WTC11 (cell line): ENCODE measurements around the gene NGF. TPM values are rescaled to one million over a fixed set of nuclear protein-coding genes. Genes with fewer than 3 reads are reported as not detected.

Experiments
- ATAC-seq: fragments of 200-7000 bp; cut with Tn5 transposase; 2 replicates; pipeline ENCODE4 v1.10.0; 2021; ENCODE audit warnings: mild to moderate bottlenecking, moderate library complexity
- CTCF ChIA-PET: fragments of 300-600 bp; sonication (Branson Sonifier 250); formaldehyde crosslinking; loops from one replicate; lab custom pipeline; 2021; ENCODE audit warnings: antibody characterized with exemption; lab: Charles Lee
- POLR2A ChIA-PET: fragments of 350-600 bp; sonication (Branson Sonifier 250); formaldehyde crosslinking; loops from one replicate; lab custom pipeline; 2021; ENCODE audit warnings: antibody characterized with exemption; lab: Charles Lee
- DNase-seq: peaks from one replicate; pipeline ENCODE4 v3.0.0; 2021; ENCODE audit warnings: low spot score
- H3K27ac Mint-ChIP-seq: 2 replicates; pipeline ENCODE4 v1.8.0; 2021; ENCODE audit warnings: mixed read lengths
- H3K27me3 Mint-ChIP-seq: 2 replicates; pipeline ENCODE4 v1.8.0; 2021; ENCODE audit warnings: low read depth, mild to moderate bottlenecking, moderate library complexity, mixed read lengths
- H3K36me3 Mint-ChIP-seq: 2 replicates; pipeline ENCODE4 v1.8.0; 2021; ENCODE audit warnings: mixed read lengths
- H3K4me1 Mint-ChIP-seq: 2 replicates; pipeline ENCODE4 v1.8.0; 2022; ENCODE audit warnings: mixed read lengths
- H3K4me3 Mint-ChIP-seq: 2 replicates; pipeline ENCODE4 v1.8.0; 2021; ENCODE audit warnings: mild to moderate bottlenecking, moderate library complexity, mixed read lengths
- H3K9me3 Mint-ChIP-seq: 2 replicates; pipeline ENCODE4 v1.8.0; 2021; ENCODE audit warnings: mixed read lengths
- AFF4 ChIP-seq: sonication (generic); formaldehyde crosslinking; IDR thresholded peaks from 2 replicates; pipeline ENCODE4 v1.8.1; 2023; ENCODE audit warnings: mild to moderate bottlenecking, missing genetic modification reagents, borderline replicate concordance
- CBFB ChIP-seq: sonication (generic); formaldehyde crosslinking; IDR thresholded peaks from 2 replicates; pipeline ENCODE4 v1.8.1; 2022; ENCODE audit warnings: mild to moderate bottlenecking, low read depth, missing genetic modification reagents
- CDX4 ChIP-seq: fragments of 250-450 bp; sonication (Bioruptor Pico); IDR thresholded peaks from 2 replicates; pipeline ENCODE4 v1.9.0; 2021; ENCODE audit warnings: moderate library complexity, mild to moderate bottlenecking, inconsistent platforms, borderline replicate concordance
- CREB1 ChIP-seq: sonication (generic); formaldehyde crosslinking; IDR thresholded peaks from 2 replicates; pipeline ENCODE4 v1.8.0; 2023; ENCODE audit warnings: mild to moderate bottlenecking, missing genetic modification reagents
- E2F5 ChIP-seq: sonication (generic); formaldehyde crosslinking; IDR thresholded peaks from 2 replicates; pipeline ENCODE4 v1.8.1; 2022; ENCODE audit warnings: mild to moderate bottlenecking, moderate library complexity, missing genetic modification reagents
- IRF1 ChIP-seq: sonication (generic); formaldehyde crosslinking; IDR thresholded peaks from 2 replicates; pipeline ENCODE4 v1.8.0; 2023; ENCODE audit warnings: missing genetic modification reagents
- JAZF1 ChIP-seq: fragments of 250-450 bp; sonication (Bioruptor Pico); IDR thresholded peaks from 2 replicates; pipeline ENCODE4 v1.9.0; 2021; ENCODE audit warnings: moderate library complexity, mild to moderate bottlenecking, inconsistent platforms
- OVOL2 ChIP-seq: fragments of 250-450 bp; sonication (Bioruptor Pico); IDR thresholded peaks from 2 replicates; pipeline ENCODE4 v1.9.0; 2021; ENCODE audit warnings: mild to moderate bottlenecking, borderline replicate concordance
- SP1 ChIP-seq: sonication (generic); formaldehyde crosslinking; conservative IDR thresholded peaks from 2 replicates; pipeline ENCODE4 v1.8.1; 2022; ENCODE audit warnings: missing genetic modification reagents
- TEAD4 ChIP-seq: sonication (generic); formaldehyde crosslinking; IDR thresholded peaks from 2 replicates; pipeline ENCODE4 v1.8.0; 2022; ENCODE audit warnings: mild to moderate bottlenecking, missing genetic modification reagents
- USF2 ChIP-seq: sonication (generic); formaldehyde crosslinking; IDR thresholded peaks from 2 replicates; pipeline ENCODE4 v1.8.1; 2023; ENCODE audit warnings: mild to moderate bottlenecking, missing genetic modification reagents, moderate library complexity
- ZNF138 ChIP-seq: sonication (generic); formaldehyde crosslinking; conservative IDR thresholded peaks from 2 replicates; pipeline ENCODE4 v1.8.1; 2022; ENCODE audit warnings: mild to moderate bottlenecking, moderate library complexity, missing genetic modification reagents
- ZNF263 ChIP-seq: sonication (generic); formaldehyde crosslinking; IDR thresholded peaks from 2 replicates; pipeline ENCODE4 v1.8.1; 2022; ENCODE audit warnings: low read depth, mild to moderate bottlenecking, moderate library complexity, missing genetic modification reagents
- ZNF281 ChIP-seq: sonication (generic); formaldehyde crosslinking; IDR thresholded peaks from 2 replicates; pipeline ENCODE4 v1.8.0; 2023; ENCODE audit warnings: mild to moderate bottlenecking, missing genetic modification reagents
- ZNF425 ChIP-seq: fragments of 250-450 bp; sonication (Bioruptor Pico); conservative IDR thresholded peaks from 2 replicates; pipeline ENCODE4 v1.9.0; 2021; ENCODE audit warnings: mild to moderate bottlenecking
- ZNF532 ChIP-seq: fragments of 250-450 bp; sonication (Bioruptor Pico); IDR thresholded peaks from 2 replicates; pipeline ENCODE4 v1.9.0; 2021; ENCODE audit warnings: mild to moderate bottlenecking, borderline replicate concordance
- ZSCAN18 ChIP-seq: fragments of 250-450 bp; sonication (Bioruptor Pico); IDR thresholded peaks from 2 replicates; pipeline ENCODE4 v2.1.2; 2022; ENCODE audit warnings: mild to moderate bottlenecking, moderate library complexity
- total RNA-seq: library from RNA; stranded (reverse); gene quantifications from 3 replicates; pipeline ENCODE4 v1.2.3, GENCODE V29; 2021

The NGF gene
- total RNA-seq, 1 experiment from 2014 or later = 0.55 TPM

- no peak overlapping the region for H3K27ac Mint-ChIP-seq
- ATAC-seq = no peak
- no peaks in the 10 kb centered on the region for H3K36me3 Mint-ChIP-seq
- no peaks in the 10 kb centered on the region for H3K9me3 Mint-ChIP-seq
- TF ChIP-seq ZNF263 (CRISPR knock-in tag) (no peak), CREB1 (CRISPR knock-in tag) (no peak), AFF4 (CRISPR knock-in tag) (no peak), ZNF138 (no peak), ZNF532 (CRISPR knock-in tag) (no peak), E2F5 (no peak), USF2 (no peak), ZNF425 (no peak), TEAD4 (CRISPR knock-in tag) (no peak), CBFB (CRISPR knock-in tag) (no peak), OVOL2 (CRISPR knock-in tag) (no peak)
- peaks cover 54% of the 10 kb centered on the region for H3K27me3 Mint-ChIP-seq
- H3K4me1 Mint-ChIP-seq = peaks cover 17% of the 10 kb centered on the region
- H3K4me3 Mint-ChIP-seq = no peak overlapping the region
- CTCF ChIA-PET = interaction anchor here (1.4 kb wide), 1 partner anchor 254 kb away, joined by 3 read pairs; no protein-coding TSS in a partner anchor
- no peak for DNase-seq
- POLR2A ChIA-PET = no interaction called here
Measured at GRCh38 chr1:115341948-115342347, 3.9 kb upstream of the NGF start.

GRCh38 chr1:115340879-115341278, 2.8 kb upstream of the NGF start:
- Mint-ChIP-seq H3K36me3 (no peaks in the 10 kb centered on the region), H3K4me1 (peaks cover 20% of the 10 kb centered on the region), H3K9me3 (no peaks in the 10 kb centered on the region), H3K4me3 (no peak overlapping the region), H3K27ac (no peak overlapping the region), H3K27me3 (peaks cover 64% of the 10 kb centered on the region)
- DNase-seq = no peak
- POLR2A ChIA-PET = no interaction called here
- ATAC-seq = no peak
- CTCF ChIA-PET = interaction anchor here (1.2 kb wide), 1 partner anchor 23 kb away, joined by 3 read pairs; no protein-coding TSS in a partner anchor
- TF ChIP-seq JAZF1 = no peak
- TF ChIP-seq ZNF281 (CRISPR knock-in tag) = no peak
- TF ChIP-seq SP1 = no peak
- TF ChIP-seq ZSCAN18 = no peak
- TF ChIP-seq IRF1 (CRISPR knock-in tag) = no peak
- no peak for TF ChIP-seq CDX4 (CRISPR knock-in tag)
